NCI-H82 treated with DMSO at 0.1 percent for 48 hours (cell line): ENCODE measurements around the gene CMTM2.
"Not testable (repeated sequence)": the region's sequence is repeated elsewhere in the genome, so short reads cannot be mapped to it uniquely, and the experiment has no call there.

Experiments used
- DNase-seq: peaks from one replicate; lab custom pipeline; 2025; ENCODE audit not compliant: unreplicated experiment; lab: John Stamatoyannopoulos, UW

The CMTM2 gene

DNA sequence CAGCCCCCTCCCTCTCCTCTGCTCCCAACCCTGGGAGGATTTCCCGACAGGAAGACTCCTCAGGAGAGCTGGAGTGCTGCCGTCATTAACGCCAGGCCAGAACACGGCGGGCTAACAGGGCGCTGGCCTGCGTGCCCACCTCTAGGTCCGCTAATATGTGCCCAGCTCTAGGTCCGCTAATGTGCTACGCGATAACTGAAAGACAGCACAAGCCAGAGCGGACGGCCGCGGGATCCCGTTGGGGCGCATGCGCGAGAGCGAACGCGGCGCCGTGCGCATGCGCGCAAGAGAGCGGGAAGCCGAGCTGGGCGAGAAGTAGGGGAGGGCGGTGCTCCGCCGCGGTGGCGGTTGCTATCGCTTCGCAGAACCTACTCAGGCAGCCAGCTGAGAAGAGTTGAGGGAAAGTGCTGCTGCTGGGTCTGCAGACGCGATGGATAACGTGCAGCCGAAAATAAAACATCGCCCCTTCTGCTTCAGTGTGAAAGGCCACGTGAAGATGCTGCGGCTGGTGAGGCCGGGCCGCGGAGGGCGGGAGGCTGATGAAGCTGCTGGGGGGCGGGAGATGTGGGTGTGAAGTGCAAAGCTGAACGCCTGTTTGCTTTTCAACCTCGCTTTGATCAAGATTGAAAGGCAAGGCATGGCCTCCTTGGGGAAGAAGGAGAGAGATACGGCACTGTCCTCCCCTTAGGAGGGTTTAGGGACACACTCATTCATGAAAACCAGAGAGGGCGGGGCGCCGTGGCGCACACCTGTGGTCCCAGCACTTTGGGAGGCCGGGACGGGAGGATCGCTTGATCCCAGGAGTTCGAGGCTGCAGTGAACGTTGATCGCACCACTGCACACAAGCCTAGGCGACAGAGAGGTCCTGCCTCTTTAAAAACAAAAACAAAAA, 26.7 kb upstream of the CMTM2 start, which contains the start of gene CKLF:
CKLF (plus strand) TSS at position 291 of the 892 bp plus-strand sequence; CDS start at position 431, 140 bp downstream.
- DNase-seq: peak; percentile 56

DNA sequence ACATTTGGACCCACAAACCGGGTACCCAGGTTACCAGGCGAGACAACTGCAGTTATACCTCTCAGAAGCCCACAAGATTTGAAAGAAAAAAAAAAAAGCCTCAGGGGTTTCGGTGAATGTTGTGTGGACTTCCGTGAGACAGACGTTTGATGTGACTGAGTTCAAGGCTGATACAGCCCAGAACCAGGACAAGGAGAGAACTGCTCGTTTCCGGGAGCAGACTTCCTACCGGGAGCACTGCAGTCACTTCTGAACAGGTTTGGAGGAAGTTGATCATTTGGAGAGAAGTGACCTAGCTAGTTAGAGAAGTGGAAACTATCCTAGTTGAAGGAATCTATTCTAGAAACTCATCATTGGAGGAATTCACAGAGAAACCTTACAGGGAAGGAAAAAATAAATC, 26.0 kb upstream of the CMTM2 start:
- no peak for DNase-seq

DNA sequence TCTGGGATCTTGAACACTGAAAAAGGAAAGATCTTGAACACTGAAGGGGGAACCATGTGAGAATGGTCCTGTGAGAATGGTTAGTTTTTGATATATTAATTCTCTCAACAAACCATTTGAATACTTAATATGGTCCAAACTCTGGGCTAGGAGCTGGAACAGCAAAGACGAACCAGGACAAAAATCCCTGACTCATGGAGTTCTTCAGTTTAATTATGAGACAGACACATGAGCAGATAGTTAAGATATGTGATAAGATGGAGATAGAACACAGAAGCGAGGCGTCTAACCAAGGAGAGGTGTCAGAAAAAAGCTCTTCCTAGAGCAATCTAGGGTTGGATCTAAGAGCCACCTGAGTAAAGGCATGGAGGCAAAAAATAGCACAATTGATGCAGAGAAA, 25.2 kb upstream of the CMTM2 start:
- no peak for DNase-seq

DNA sequence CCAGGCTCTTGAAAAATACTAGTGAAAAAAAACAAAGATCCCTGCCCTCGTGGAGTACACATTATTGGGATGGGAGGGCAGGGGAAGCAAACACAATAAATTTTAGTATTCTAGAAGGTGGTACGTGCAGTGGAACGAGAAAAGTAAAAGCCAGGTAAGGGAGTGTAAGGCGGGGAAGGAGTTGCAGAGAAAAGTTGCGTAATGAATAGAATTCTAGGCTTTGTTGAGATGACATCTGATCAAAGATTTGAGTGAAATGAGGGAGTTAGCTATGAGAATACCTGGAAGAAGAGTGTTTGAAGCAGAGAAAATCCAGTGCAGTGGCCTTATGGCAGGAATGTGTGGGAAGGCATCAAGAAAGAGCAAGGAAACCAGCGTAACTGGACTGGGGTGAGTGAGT, 24.8 kb upstream of the CMTM2 start:
- DNase-seq: no peak

DNA sequence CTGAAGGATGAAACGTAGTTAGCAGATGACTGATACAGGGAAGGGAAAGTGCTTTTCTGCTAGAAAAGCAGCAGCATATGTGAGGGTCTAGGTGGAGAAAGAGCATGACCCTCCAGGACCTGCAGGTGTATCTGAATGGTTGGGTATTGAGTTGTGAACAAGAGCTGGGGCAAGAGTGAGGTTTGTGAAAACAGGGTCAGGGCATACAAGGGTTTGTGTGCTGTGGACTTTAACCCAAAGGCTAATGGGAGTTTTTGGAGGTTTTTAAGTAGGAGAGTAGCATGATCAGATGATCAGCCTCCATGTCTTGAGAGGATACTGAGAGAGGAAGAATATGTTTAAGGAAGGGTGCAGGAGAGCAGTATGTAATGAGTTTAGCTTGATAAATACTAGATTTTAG, 19.2 kb upstream of the CMTM2 start:
- no peak for DNase-seq

DNA sequence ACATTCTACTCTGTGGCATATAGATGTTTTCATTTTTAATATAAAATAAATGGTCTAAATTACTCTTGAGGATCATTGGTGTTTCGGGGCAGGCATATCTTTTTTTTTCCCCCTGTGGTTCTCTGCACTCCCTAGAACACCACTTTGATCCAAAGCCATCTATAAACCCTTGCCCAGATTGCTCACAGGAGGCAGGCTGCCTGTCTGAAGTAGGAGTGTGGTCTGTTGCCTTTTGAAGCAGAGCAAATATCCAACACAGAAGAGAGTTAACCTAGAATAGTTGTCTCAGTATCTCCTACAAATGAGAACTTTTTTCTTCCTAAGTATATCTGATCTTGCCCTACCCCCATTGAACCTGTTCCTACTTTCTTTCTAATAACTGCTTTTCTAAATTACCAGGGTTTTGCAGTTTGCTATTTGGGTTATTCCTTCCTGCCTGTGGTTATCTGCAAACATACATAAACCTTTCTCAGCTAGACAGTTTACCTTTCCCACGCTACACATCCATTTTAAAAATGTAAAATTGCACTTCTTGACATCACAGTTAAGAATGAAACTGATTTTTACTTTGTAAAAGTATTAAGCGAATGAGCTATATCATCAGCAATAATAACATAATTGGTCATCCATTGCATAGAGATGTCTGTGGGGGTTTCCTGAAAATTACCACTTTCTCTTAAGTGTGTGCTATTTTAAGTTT, 17.7 kb upstream of the CMTM2 start:
- DNase-seq: no peak

DNA sequence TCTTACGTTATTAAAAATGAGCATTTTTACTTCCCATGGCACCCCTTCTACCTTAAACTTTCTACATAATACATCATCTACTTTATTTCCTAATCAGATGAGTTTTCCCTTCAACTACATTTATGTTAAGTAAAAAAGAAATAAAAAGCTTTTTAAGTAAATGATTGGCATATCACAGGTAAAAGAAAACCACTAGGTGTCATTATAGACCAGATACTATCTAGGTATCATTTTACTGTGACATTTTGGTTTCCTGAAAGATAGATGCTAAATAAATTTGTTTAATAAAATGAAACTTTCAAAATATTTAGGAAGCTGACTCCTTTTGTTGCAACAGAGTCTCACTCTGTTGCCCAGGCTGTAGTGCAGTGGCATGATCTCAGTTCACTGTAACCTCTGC, 16.9 kb upstream of the CMTM2 start:
- no peak for DNase-seq

DNA sequence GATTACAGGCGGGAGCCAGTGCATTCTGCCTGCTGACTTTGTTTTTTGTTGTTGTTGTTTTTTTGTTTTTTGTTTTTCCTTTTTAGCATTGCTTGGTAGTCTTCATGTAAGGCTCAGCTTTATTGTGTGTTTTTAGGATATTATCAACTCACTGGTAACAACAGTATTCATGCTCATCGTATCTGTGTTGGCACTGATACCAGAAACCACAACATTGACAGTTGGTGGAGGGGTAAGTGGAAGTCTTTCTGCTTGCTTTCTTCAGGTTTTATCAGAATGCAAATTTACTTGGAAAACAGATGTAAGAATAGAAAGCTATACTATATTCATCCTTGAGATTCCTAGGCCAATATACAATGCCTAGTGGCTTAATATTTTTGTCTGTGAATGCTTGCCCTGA, 16.3 kb upstream of the CMTM2 start:
- no peak for DNase-seq

DNA sequence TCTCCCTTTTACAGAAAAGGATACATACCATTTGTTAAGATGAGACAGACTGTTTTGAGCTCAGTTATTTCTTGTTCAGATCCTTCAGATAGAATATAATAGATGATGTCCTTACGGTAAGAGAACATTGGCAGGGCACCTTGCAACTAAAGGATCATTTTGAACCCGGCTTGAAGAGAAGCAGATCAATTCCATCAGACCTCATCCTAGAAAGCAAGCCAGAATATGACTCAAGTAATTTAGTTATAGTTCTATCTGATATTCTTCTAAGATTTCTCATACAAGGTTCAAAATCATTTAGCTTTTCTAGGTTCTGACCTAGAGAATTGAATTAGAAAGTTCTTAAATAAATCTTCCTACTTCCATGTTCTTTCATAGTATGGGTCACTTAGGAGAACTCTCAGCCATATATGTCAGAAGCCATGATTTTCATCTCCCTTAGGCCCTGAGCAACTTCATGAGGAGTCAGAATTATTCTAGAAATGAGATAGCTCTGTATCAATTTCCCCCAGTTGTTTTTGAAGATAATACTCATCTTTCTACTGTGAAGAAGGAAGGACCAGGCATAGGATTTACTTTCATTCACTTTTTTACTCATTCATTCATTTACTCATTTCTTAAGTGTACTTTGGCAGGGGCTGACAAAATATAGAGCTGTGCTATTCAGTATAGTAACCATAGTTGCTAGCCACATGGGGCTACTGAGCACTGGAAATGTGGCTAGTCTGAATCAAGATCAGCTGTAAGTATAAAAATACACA, 15.5 kb upstream of the CMTM2 start:
- DNase-seq: no peak

DNA sequence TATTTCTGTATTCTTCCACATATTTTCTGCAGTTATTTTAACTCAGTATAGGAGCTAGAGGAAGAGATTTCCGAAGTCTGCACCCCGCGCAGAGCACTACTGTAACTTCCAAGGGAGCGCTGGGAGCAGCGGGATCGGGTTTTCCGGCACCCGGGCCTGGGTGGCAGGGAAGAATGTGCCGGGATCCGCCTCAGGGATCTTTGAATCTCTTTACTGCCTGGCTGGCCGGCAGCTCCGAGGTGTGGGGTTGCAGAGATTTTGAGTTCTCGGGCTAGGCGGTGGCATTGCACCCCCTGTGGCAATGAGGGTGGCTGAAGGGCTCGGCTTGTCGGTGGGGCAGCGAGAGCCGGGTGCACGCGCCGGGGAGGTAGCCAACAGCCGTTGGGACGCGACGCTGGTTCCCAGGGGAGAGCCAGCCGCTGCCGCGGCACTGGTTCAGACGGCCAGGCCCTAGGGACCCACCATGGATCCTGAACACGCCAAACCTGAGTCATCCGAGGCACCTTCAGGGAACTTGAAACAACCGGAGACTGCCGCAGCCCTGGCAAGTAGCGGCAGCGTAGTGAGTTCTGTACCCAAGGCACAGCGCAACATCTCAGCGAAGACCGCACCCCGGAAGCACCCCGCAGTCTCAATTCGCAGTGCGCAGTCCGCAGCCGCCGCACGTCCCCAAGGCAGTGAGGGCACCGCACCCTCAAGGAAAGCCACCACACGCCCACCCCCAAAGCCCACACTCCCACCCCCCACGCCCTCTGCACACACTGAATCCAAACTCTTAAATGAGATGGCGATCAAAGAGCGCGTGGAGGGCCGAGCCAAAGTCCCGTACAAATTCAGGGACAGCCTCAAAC, 13.0 kb upstream of the CMTM2 start, which contains the start of gene CMTM1:
CMTM1 (plus strand) TSS at position 389 of the 851 bp plus-strand sequence; CDS start at position 464, 75 bp downstream.
- DNase-seq: no peak

DNA sequence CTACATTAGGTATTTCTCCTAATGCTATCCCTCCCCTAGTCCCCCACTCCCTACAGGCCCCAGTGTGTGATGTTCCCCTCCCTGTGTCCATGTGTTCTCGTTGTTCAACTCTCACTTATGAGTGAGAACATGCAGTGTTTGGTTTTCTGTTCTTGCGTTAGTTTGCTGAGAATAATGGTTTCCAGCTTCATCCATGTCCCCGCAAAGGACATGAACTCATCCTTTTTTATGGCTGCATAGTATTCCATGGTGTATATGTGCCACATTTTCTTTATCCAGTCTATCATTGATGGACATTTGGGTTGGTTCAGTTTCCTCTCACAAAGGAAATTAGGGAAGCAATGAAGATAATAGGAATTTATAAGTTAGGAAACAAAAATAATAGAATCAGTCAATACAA, 12.0 kb upstream of the CMTM2 start:
- DNase-seq: not testable (repeated sequence)

DNA sequence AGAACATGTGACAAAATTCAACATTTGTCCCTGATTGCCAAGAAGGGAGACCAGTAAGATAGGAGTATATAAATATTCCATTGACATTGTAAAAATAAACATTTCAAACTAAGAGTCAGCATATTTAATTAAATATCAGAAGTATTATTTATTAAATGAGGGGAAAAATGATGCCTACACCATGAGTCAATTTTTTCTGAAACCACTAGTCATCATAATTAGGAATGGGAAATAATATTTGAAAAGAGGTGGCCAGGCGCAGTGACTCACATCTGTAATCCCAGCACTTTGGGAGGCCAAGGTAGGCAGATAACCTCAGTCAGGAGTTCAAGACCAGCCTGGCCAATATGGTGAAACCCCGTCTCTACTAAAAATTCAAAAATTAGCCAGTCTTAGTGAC, 10.9 kb upstream of the CMTM2 start:
- DNase-seq: no peak

DNA sequence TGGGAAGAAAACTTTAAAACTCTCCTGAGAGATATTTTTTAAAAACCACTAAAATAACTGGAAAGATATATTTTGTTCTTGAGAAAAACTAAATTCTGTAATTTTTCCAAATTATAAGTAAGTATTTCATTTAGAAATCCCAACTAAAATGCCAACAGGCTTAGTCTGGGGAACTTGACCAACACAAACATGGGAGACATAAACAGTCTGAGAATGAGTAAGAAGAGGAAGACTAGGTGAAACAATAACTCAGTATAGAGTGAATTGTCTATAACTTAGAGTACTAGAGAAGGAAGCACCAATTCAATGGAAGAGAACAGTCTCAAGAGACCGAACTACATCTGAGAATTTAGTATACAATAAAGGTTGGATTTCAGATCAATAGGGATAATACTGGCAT, 10.1 kb upstream of the CMTM2 start:
- DNase-seq: no peak

DNA sequence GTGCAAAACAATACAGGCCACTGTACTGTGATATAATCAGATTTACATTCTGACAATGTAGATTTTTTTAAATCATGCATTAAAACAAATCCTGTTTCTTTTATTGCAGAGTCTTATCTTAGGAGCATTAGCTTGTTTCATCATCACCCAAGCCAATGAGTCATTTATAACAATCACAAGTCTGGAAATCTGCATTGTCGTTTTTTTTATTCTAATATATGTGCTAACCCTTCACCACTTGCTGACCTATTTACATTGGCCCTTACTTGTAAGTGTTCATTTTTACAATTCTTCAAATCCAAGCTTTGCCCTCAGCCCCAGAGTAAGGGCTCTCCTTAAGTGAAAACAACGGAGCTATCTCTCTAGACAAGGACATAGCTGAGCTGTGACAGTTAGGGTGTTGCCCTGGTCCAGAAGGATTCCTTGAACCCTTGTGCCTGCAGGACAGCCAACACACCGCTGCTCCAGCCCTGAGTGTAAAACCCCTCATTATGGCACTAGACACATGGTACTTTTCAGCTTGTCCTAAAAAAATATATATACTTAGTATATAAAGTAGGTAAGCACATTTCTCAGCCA, 9.3 kb upstream of the CMTM2 start:
- DNase-seq: no peak

DNA sequence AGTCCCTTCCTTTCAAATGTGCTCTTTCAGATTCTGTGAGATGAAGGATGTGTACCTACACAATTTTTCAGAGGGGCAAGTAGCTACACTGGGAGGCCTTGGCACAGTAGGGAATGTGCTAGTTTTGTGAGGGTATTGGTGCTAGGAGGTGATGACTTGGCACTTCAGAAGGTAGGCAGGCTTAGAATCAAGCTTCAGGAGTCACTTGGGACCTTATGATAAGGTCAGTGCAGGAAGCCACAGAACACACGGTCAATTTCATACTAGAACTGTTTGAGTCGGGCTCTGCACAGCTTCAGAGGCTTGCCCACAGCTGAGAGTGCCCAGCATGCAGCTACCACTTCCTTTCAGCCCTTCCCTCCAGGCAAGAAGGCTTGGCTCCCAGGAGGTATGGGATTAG, 6.9 kb upstream of the CMTM2 start:
- no peak for DNase-seq

DNA sequence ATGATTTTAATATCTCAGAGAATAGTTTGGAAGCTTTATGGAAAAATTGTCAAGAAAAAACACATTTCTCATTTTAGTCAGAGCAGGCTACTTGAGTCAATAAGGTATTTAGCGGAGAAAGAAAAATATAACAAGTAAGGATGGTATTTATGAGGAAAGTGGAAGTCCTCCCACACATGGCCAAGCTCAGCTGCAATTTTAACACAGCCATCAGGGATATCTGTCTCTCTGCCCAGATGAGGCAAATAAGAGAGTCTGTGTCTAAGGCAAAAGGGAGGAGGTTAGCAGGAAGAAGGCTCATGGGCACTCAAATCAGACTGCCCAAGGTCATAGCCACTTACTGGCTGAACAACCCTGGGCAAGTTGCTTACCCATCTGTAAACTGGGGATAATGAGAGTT, 5.2 kb upstream of the CMTM2 start:
- no peak for DNase-seq

DNA sequence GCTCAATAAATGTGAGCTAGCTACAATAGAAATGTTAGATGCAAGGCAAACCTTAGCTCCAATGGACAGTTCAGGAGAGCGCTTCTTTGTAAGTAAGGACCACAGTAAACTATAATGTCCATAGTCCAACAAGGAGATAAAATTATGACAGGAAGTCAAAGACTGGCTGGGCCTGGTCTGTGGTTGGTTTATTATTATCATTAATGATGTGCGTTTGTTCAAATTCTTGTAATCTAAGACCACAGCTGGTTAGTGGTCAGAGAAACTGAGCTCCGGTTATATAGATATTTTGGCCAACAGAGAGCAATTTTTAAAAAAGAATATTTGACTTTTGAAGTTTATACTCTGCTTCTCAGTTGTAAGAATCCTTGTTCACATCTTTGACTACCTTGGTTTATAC, 4.7 kb upstream of the CMTM2 start:
- no peak for DNase-seq

DNA sequence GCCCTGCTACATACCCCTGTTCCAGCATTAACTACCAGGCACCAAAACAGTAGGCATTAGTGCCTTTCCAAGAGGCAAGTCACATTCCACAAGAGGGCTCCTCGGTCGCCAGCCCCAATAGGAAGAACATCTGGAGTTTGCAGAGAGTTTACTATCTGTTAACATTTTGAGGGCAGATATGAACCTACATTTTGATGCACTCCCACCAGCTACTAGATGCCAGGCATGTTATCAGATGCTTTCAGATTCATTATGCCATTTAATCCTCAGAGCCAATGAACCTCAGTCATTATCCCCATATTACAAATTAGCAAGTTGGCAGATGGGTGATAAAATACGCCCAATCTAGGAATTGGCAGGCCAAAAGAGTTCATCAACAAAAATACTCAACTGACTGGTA, 4.2 kb upstream of the CMTM2 start:
- DNase-seq: no peak

DNA sequence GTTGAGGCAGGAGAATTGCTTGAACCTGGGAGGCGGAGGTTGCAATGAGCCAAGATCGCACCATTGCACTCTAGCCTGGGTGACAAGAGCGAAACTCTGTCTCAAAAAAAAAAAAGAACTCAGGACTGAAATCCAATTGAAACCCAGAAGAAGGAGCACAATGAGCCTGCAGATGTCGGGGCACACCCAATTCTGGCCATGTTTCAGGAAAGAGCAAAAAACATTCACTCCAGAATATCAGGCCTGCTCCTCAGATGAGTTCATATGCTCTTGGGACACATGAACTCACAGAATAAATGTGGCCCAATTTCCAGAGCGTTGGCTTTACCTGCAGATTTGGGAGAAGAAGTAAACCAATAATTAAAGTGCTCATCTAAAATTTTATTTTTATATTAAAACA, 3.0 kb upstream of the CMTM2 start:
- no peak for DNase-seq

DNA sequence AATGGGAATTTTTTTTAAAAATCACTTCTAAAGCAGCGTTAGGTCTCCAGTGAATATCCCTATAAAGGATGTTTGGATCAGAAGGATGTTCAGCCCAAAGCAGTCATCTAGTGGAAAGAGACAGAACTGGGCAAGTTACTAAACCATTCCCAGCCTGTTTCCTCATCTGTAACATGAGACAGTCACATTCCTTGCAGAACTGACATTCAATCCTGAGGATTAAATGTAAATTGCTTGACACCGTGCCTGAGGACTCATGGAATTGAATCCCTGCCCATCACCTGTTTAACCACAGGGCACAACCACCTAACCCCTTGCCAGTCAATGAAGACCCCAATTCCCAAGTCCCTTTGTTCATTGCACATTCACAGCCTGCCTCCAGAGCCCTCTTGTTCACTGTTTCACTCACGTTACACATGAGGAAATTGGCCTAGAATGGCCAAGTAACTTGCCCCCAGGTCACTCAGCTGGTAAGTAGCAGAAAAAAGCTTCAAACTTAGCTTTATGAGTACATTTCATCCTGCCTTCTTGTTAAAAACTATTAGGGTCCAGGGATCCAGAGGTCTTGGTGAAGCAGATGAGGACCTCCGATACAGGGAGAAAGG, 1.4 kb downstream of the CMTM2 start:
- DNase-seq: no peak
